GM21786 (cell line): Measurements from ENCODE around the gene WNT8A.

ENCODE experiments used
- ATAC-seq: cut with Tn5 transposase; IDR thresholded peaks from one replicate; pipeline ENCODE4 v1.9.1; 2021; ENCODE audit not compliant: unreplicated experiment

The WNT8A gene

DNA sequence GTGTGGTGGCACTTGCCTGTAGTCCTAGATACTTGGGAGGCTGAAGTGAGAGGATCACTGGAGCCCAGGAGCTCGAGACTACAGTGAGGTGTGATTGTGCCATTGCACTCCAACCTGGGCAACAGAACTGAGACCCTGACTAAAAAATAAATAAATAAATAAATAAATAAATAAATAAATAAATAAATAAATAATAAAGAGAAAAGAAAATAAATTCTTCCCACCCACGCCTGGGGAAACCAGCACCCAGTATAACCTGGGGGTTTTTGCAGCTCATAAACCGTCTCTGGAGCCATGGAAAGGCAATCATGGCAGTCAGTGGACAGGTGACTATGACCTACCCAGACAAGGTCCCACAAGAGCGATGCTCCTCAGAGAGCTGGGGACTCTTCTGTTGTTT, 7.9 kb downstream of the WNT8A start:
- no peak for ATAC-seq

- ATAC-seq, result no peak
Measured at GRCh38 chr5:138092301-138092700, 8.5 kb downstream of the WNT8A start.

DNA sequence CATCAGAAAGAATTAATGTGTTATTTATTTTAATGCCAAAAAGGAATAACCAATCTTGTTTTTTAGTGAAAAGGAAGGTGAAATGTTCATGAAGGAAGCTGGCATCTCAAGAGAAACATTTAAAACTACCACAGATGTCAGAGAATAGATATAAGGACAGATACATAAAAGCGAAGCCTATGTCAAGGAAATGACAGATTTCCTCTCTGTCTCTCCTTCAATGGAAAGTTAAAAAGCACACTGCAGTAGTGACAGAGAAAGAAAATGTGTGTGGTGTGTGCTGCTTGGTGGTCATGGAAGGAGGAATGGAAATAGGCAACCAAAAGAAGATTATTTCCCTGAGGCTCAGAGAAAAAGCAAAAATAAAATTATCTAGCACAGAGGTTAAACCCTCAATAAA, 9.2 kb downstream of the WNT8A start:
- no peak for ATAC-seq

- ATAC-seq, result no peak
Measured at GRCh38 chr5:138095100-138095907, 11.5 kb downstream of the WNT8A start.

DNA sequence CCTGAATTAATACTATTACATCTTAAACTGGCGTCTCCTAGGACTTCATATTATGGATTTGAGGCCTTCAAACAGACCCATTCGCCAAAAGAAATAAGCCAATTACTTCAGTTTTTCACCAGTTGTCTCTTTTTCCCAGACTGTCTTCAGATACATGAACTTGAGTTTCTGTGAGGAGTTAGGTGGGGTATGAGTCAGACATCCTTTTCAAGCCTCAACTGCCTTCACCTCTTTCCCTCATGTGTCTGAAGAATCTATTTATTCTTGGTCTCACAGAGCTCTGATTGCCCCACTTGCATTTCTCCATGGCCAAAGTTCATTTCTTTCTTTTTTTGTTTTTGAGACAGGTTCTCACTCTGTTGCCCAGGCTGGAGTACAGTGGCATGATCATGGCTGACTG, 12.5 kb downstream of the WNT8A start:
- no peak for ATAC-seq

DNA sequence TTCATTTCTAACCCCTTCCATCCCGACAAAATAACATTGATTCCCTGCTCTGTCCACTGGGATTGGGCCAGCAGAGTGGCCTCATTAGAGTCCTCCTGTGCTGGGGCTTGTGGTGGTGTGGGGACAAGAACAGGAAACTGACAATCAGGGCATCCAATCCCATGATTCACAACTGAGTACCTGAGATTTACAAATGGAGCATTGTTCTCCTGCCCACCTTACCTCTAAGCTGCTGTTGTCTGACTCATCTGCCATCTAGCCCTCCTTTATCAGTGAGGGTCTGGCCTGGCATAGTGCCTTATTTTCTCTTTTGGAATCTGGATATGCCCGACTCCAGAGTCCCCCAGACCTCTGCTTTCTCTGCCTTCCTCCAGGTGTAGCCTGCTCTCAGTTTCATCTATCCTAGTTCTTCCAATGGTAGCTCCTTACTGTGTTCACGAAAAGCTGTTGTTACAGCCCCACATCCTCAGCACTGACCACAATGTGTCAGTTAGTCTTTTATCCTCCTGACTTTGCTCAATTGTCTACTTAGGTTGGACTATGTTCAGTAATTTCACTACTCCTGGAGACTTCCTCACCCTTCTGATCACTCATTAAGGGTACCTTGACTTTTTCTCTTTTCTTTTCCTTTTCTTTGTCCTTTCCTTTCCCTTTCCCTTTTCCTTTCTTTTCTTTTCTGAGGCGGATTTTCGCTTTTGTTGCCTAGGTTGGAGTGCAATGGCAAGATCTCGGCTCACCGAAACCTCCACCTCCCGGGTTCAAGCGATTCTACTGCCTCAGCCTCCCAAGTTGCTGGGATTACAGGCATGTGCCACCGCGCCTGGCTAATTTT, 13.4 kb downstream of the WNT8A start:
- ATAC-seq, result no peak

DNA sequence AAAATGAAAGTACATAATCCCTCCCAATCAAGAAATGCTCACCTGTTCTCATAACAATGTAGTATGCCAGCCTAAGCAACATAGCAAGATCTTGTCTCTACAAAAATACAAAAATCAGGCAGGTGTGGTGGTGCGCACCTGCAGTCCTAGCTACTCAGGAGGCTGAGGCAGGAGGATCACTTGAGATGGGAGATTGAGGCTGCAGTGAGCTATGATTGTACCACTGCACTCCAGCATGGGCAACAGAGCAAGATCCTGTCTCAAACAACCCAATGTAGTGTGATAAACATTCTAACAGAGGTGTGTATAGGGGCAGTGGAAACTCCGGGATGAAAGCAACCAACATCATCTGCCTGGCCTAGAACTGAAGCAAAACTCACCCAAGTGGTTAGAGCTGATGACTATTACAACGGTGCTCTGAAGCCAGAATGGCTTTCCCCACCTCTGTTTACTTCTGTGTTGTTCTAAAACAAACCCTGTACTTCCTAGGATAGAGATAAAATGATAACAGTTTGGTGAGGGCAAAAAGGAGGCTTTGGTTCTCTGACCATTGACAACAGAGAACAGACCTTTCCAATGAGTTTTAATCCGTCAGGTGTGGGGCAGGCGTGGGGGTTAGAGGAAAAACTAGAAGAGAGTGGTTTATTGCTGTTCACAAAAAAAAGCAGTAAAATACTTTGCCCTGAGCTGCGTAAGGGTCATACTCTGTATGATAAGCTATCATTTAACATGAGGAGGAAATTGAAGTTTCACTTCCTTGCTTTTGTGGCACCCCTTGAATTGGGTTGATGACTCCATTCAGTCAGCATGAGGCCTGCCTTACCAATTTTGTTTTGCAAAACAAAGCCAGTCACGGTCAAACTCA, 18.9 kb downstream of the WNT8A start:
- no peak for ATAC-seq

DNA sequence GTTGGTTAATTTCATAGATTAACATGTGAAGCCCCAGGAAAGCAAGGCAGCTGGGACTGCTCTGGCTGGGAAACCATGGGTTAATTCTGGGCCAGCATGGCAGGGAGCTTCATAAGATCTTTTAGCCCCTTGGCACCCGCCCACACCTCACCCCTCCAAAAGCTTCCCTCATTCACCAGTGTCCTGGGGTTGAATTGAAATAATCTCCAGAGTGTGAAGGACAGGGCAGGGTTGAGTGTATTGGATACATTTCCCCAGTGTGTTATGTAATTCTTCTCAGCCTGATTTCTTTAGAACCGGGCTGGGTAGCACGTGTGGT, 19.4 kb downstream of the WNT8A start:
- no peak for ATAC-seq

GRCh38 chr5:138105709-138106108, 21.9 kb downstream of the WNT8A start:
- no peak for ATAC-seq

DNA sequence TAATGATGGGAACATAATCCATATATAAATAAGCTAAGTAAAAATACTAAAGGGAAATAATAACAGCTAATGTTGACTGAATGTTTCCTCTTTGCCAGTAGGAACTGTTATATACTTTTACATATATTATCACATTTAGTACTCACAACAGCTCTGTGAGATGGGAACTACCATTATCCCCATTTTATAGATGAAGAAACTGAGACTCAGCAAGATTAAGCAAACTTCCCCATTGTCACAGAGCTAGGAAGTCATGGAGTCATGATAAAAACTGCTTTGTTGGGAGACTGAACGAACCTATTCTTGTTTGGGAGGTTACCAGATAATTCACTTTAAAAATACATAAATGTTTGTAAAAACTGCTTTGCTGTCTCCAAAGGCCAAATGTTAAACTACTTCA, 23.4 kb downstream of the WNT8A start:
- no peak for ATAC-seq

GRCh38 chr5:138109463-138110265, 25.8 kb downstream of the WNT8A start:
- ATAC-seq, result no peak

GRCh38 chr5:138110266-138110963, 26.6 kb downstream of the WNT8A start:
- no peak for ATAC-seq

DNA sequence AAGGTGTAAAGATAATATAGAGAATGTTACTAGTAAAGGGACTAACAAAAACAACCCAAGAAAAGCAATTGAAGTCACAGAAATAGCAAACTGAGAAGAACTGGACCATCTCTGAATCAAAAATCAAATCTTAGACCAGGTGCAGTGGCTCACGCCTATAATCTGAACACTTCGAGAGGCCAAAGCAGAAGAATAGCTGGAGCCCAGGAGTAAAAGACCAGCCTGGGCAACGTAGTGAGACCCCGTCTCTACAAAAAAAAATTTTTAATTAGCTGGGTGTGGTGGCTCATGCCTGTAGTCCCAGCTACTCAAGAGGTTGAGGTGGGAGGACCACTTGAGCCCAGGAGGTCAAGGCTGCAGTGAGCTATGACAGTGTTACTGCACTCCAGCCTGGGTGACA, 27.3 kb downstream of the WNT8A start:
- no peak for ATAC-seq

DNA sequence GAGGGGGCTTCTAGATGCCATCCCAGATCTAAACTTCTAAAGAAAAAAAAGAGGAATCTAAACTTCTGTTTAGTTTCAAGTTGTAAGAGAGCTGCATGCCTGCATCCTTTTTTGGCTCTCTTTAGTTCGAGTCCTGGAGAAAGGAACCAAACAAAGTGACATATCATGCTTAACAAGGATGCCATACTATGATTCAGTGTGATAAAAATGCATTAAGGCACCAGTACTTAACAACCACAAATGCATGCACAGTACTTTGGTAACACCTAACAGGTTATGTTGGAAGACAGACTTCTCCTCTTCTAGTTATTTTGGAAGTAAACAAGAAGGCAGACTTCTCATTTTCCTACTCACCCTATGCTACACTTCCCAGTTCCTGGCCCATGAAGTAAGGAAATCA, 28.1 kb downstream of the WNT8A start:
- ATAC-seq, result no peak

GRCh38 chr5:138115254-138115653, 31.4 kb downstream of the WNT8A start:
- ATAC-seq, result no peak

GRCh38 chr5:138128334-138128733, 44.5 kb downstream of the WNT8A start:
- ATAC-seq, result no peak

- no peak for ATAC-seq
Measured at GRCh38 chr5:138129347-138129746, 45.5 kb downstream of the WNT8A start.

DNA sequence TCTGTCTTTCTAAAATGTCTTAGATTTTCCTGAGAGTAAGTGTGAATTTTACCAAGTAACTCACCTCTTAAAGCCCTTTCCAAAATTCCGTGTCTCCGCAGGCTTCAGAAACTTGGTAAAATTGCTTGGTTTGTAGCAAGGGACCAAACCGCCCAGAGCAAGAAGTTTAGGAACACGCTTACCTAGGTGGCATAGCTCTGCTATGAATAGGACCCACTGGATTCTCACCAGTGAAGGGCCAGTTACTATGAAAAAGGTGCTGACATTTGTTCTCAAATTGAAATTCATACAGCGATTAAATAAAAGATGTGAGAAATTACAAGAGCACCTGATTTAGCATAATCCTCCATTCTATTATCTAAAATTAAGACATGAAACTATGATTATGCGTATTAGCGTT, 48.7 kb downstream of the WNT8A start:
- ATAC-seq, result no peak

GRCh38 chr5:138138949-138139780, 55.3 kb downstream of the WNT8A start, which contains the start of gene NME5:
Gene NME5 (minus strand): TSS chr5:138139428. CDS start chr5:138138780, 648 bp downstream.
- no peak for ATAC-seq
